ENCODE data around the gene ZNF804B.
"Not testable (repeated sequence)": the region's sequence is repeated elsewhere in the genome, so short reads cannot be mapped to it uniquely, and the experiment has no call there.

Gene ZNF804B

DNA sequence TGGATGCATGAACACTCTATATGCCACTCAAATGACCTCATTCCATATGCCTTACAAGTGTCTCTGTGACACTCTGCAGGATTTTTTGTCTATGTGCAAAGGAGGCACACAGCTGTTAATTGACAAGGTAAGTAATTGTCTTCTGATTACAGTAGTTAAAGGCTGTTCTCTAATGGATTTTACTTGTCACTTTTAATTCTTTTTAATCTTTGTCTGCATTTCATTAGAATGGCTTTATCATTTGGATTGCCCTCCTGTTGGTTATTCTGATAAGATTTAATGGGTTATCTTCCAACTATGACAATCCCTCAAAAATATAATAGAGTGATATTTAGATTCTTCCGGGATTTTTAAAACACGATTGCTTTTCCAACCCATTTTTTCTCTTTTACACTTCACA lies 326.1 kb downstream of the ZNF804B start:
- no peak for DNase-seq (ENCODE audit: low spot score)

DNA sequence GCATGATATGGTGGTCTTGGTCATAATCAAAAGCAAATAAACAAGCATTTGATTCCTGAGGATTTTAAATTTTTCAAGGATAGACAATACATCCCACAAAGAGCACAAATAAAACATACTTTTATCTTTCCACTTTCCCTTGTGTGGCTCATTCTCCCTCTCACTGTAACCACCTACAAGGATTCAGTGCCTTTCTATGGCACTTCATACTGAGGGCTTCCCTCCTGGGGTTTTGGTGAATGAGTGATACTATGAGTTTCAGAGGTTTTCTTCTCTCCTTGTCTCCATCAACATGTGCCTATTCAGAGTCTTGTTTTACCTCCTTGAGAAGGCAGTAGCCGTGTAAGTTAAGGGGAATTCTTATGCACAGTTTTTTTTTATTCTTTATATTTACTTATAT lies 332.1 kb downstream of the ZNF804B start:
- DNase-seq (ENCODE audit: low spot score), result no peak

- no peak for DNase-seq (ENCODE audit: low spot score)
These were observed 334.8 kb downstream of the ZNF804B start for GRCh38 chr7:89094269-89094668.

DNA sequence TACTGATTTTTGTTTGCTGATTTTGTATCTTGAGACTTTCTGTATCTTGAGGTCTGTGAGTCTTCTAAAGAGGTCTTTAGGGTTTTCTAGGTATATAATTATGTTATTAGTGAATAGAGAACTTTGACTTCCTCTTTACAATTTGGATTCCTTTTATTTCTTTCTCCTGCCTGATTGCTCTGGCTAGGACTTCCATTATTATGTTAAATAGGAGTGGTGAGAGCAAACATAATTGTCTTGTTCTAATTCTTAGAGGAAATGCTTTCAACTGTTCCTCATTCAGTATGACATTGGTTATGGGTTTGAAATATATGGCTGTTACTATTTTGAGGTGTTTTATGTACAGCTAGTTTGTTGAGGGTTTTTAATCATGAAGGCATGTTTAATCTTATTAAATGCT lies 344.1 kb downstream of the ZNF804B start:
- DNase-seq (ENCODE audit: low spot score), result no peak

GRCh38 chr7:89104748-89105685 lies 345.5 kb downstream of the ZNF804B start:
- no peak for DNase-seq (ENCODE audit: low spot score)

GRCh38 chr7:89123871-89124270 lies 364.4 kb downstream of the ZNF804B start:
- no peak for DNase-seq (ENCODE audit: low spot score)

- no peak for DNase-seq (ENCODE audit: low spot score)
These were observed 370.3 kb downstream of the ZNF804B start for GRCh38 chr7:89129600-89130375.

DNA sequence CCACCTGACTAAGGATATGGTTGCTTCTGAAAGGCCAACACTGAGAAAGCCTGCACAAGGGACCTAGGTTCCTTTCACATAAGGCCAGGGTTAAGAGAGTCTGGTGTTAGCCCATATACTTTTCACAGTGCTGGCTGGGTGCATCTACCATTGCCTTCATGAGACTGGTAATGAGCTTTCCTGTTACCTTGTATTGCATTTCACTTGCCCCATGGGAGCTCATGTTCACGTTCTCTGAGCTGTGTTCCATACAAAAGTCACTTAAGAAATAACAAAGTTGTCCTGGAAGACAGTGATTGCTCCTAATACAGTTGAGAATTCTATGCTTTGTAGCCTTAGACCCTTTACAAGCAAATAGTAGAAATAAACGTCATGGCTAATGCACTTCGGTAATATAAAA lies 373.9 kb downstream of the ZNF804B start:
- DNase-seq (ENCODE audit: low spot score), result no peak

DNA sequence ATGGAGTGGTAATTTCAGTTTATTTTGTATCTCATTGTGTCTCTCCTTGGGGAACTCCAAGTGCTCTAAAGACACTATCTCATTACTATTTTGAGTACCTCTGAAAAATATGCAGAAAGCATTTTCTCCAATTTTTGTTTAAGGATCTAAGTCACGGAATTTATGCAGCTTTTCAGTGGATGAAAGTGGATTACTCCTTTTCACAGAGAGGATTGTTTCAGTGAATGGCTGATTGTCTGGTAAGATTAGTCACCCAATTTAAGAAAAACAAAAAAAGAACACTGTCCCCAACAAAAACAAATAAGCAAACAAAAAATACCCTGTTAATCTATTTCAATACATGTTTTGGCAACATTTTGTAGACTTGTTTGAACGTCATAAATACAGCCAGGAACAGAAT lies 374.3 kb downstream of the ZNF804B start:
- no peak for DNase-seq (ENCODE audit: low spot score)

GRCh38 chr7:89145801-89146200 lies 386.3 kb downstream of the ZNF804B start:
- no peak for DNase-seq (ENCODE audit: low spot score)

- no peak for DNase-seq (ENCODE audit: low spot score)
These were observed 400.6 kb downstream of the ZNF804B start for GRCh38 chr7:89160107-89160506.

DNA sequence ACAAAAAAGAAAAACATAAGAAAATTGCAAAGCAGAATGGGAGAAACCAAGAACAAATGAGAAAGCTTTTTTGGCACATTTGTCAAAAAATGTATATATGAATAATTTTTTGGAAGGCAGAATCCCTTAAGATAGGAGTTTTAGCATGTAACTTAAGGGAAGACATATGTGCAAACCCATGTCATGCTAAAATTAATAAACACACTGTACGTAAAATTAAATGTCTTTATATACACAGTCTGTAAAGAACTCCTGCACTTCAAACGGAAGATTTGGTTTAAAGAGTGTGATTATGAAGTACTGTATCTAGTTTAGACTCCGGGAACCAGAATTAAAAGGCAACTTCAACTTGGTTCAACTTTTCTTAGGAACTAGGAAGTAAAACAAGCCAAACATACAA lies 405.9 kb downstream of the ZNF804B start:
- DNase-seq (ENCODE audit: low spot score), result no peak

- no peak for DNase-seq (ENCODE audit: low spot score)
These were observed 411.1 kb downstream of the ZNF804B start for GRCh38 chr7:89170628-89171027.

GRCh38 chr7:89182116-89182515 lies 422.6 kb downstream of the ZNF804B start:
- DNase-seq (ENCODE audit: low spot score), result no peak

DNA sequence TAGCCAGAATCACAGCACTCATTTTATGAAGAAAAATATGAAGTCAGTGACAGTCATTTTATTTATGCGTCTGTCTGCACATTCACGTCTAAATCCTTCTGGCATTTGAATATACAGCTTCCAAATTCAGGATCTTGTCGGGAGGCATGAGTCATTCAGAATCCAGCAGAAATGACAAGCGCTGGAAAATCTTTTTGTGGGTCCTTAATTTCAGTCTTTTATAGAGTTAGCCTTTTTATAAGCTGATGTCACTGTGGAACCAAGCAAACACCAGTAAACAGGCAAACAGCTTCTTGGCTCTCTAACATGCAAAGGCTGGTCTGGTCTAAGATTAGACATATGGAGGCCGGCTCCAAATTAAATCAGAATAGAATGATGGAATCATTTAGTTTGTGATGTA lies 424.2 kb downstream of the ZNF804B start:
- no peak for DNase-seq (ENCODE audit: low spot score)

GRCh38 chr7:89200758-89201157 lies 441.3 kb downstream of the ZNF804B start:
- DNase-seq (ENCODE audit: low spot score), result no peak

GRCh38 chr7:89223900-89224395 lies 464.4 kb downstream of the ZNF804B start:
- DNase-seq (ENCODE audit: low spot score), result no peak

- not testable (repeated sequence) for DNase-seq (ENCODE audit: low spot score)
These were observed 469.2 kb downstream of the ZNF804B start for GRCh38 chr7:89228688-89229171.

DNA sequence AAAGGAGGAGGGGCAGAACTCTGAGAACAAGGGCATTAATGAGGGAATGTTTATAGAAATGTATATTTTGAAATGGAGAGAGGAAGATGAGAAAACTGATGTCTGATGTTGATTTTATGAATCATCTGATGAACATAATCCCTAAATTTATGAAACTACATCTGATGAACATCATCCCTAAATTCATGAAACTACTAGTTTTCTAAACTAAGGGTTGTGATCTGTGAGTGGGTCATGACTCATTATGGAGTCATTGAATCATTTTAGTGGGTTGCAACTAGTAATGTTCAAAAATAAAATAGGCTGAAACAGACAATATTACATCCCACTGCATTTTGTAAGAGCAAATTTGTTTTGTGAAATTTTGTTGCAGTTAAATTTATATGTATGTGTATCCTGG lies 478.7 kb downstream of the ZNF804B start:
- no peak for DNase-seq (ENCODE audit: low spot score)

- no peak for DNase-seq (ENCODE audit: low spot score)
These were observed 486.7 kb downstream of the ZNF804B start for GRCh38 chr7:89246196-89246595.

- DNase-seq (ENCODE audit: low spot score), result no peak
These were observed 487.7 kb downstream of the ZNF804B start for GRCh38 chr7:89247207-89247606.

DNA sequence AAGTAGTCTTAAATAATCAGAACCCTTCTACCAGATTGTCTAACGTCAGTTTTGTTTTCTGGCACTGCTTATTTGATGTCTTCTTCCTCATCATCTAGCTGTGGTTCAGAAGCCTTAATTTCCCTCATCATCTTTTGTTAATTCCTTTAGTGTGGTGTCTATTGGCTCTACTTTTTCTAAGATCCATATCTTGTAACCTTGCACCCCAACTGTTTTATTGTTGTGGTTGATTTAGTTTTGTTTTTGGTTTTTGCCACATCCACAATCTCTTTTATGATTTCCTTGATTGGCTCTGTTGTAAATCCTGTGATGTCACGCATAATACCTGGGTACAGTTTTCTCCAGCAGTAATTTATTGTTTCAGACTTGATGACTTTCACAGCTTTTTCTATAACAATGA lies 499.6 kb downstream of the ZNF804B start:
- DNase-seq (ENCODE audit: low spot score), result no peak

GRCh38 chr7:89264126-89264525 lies 504.6 kb downstream of the ZNF804B start:
- DNase-seq (ENCODE audit: low spot score), result no peak
